GM18867 (cell line): ENCODE results near the gene PNCK.
"Not testable (repeated sequence)": the region's sequence is repeated elsewhere in the genome, so short reads cannot be mapped to it uniquely, and the experiment has no call there.

Source experiments
- ATAC-seq: cut with Tn5 transposase; IDR thresholded peaks from one replicate; pipeline ENCODE4 v1.9.1; 2021; ENCODE audit warnings: mild to moderate bottlenecking, moderate library complexity; ENCODE audit not compliant: unreplicated experiment

PNCK gene

GRCh38 chrX:153686711-153687110, 13.1 kb upstream of the PNCK start:
- ATAC-seq, result no peak

- no peak for ATAC-seq
Measured at GRCh38 chrX:153685751-153686696, 12.4 kb upstream of the PNCK start.

GRCh38 chrX:153685156-153685536, 11.5 kb upstream of the PNCK start:
- no peak for ATAC-seq

- no peak for ATAC-seq
Measured at GRCh38 chrX:153684467-153685155, 11.0 kb upstream of the PNCK start.

GRCh38 chrX:153683486-153683885, 9.9 kb upstream of the PNCK start:
- not testable (repeated sequence) for ATAC-seq

- no peak for ATAC-seq
Measured at GRCh38 chrX:153681175-153681574, 7.6 kb upstream of the PNCK start.

GRCh38 chrX:153674219-153674851, 722 bp upstream of the PNCK start:
- ATAC-seq, result no peak

GRCh38 chrX:153672531-153673427, 834 bp downstream of the PNCK start:
- ATAC-seq, result no peak

- no peak for ATAC-seq
Measured at GRCh38 chrX:153671589-153672530, 1.8 kb downstream of the PNCK start.

- ATAC-seq, result no peak
Measured at GRCh38 chrX:153670748-153671588, 2.6 kb downstream of the PNCK start.

GRCh38 chrX:153669901-153670731, 3.5 kb downstream of the PNCK start:
- ATAC-seq, result no peak

- no peak for ATAC-seq
Measured at GRCh38 chrX:153669174-153669890, 4.3 kb downstream of the PNCK start.

GRCh38 chrX:153668423-153669173, 5.0 kb downstream of the PNCK start:
- ATAC-seq, result no peak

- peak; percentile 70 for ATAC-seq
Measured at GRCh38 chrX:153667956-153668396, 5.6 kb downstream of the PNCK start.

- ATAC-seq, result no peak
Measured at GRCh38 chrX:153667281-153667955, 6.2 kb downstream of the PNCK start.
